Measurements from ENCODE around the gene HCCS. TPM values are rescaled to one million over a fixed set of nuclear protein-coding genes. Genes with fewer than 3 reads are reported as not detected.

HCCS gene
- total and polyA plus RNA-seq, 2 donors (not counting 3 experiments of a cell fraction or from before 2014, with no cell fraction given) = 16.9 to 39.3 TPM

DNA sequence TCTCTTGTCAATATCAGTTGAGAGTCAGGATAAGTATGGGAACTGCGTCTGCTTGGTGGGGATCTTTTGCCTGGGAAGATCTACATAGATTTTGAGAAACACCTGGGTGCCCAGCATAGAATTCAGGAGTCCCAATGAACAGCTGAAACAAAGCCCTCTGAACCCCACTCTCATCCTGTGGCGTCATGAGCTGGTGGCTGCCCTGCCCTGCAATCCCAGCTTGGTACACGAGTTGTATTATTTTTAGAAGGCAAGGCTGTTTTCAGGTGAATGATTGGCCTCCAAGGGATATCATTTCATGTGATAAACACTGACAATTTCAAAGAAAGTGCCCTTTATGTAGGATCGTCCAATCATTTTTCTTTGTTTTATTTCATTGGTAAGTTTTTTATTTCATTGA is 60.8 kb downstream of the HCCS start:
- H3K27ac ChIP-seq (ENCODE audit: insufficient read depth, low read depth, low read length) = no peak overlapping the region
- no peaks in the 10 kb centered on the region for H3K36me3 ChIP-seq (ENCODE audit: control insufficient read depth in 2 of 2, extremely low read depth in 1 of 2, insufficient read depth in 2 of 2, low read length in 2 of 2)
- CTCF ChIA-PET = no interaction called here
- no peaks in the 10 kb centered on the region for H3K9me3 ChIP-seq (replicated peaks; ENCODE audit: control insufficient read depth, insufficient read depth, low read length)
- H4K20me1 ChIP-seq (replicated peaks; ENCODE audit: control insufficient read depth, extremely low read depth, insufficient read depth, low read length) = no peaks in the 10 kb centered on the region
- no peak for DNase-seq (ENCODE audit: low read depth, low spot score)
- POLR2A ChIA-PET = no interaction called here
- no peaks in the 10 kb centered on the region for H3K27me3 ChIP-seq (ENCODE audit: control insufficient read depth in 2 of 2, insufficient read depth in 2 of 2, low read length in 2 of 2)
- no peak for TF ChIP-seq JUN (IDR thresholded peaks at IDR 0.05; ENCODE audit: borderline replicate concordance, insufficient read depth, insufficient read length, low read depth)
- TF ChIP-seq MYC (IDR thresholded peaks at IDR 0.05; ENCODE audit: low read depth, low read length) = no peak
- TF ChIP-seq, protein P1, sequence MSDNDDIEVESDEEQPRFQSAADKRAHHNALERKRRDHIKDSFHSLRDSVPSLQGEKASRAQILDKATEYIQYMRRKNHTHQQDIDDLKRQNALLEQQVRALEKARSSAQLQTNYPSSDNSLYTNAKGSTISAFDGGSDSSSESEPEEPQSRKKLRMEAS (IDR thresholded peaks at IDR 0.05; ENCODE audit: insufficient read depth, insufficient read length) = no peak
- TF ChIP-seq, protein P2, sequence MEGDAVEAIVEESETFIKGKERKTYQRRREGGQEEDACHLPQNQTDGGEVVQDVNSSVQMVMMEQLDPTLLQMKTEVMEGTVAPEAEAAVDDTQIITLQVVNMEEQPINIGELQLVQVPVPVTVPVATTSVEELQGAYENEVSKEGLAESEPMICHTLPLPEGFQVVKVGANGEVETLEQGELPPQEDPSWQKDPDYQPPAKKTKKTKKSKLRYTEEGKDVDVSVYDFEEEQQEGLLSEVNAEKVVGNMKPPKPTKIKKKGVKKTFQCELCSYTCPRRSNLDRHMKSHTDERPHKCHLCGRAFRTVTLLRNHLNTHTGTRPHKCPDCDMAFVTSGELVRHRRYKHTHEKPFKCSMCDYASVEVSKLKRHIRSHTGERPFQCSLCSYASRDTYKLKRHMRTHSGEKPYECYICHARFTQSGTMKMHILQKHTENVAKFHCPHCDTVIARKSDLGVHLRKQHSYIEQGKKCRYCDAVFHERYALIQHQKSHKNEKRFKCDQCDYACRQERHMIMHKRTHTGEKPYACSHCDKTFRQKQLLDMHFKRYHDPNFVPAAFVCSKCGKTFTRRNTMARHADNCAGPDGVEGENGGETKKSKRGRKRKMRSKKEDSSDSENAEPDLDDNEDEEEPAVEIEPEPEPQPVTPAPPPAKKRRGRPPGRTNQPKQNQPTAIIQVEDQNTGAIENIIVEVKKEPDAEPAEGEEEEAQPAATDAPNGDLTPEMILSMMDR (IDR thresholded peaks at IDR 0.05; ENCODE audit: extremely low read depth in 1 of 2, insufficient read depth in 1 of 2, low read depth in 1 of 2, low read length in 2 of 2) = no peak
- no peak for TF ChIP-seq POLR2A (IDR thresholded peaks at IDR 0.05; ENCODE audit: low read depth, low read length)
- TF ChIP-seq GATA2 (IDR thresholded peaks at IDR 0.05; ENCODE audit: insufficient read depth, insufficient read length, low read depth, low read length) = no peak
- TF ChIP-seq EZH2 (IDR thresholded peaks at IDR 0.05; ENCODE audit: borderline replicate concordance, low read depth, low read length, severe bottlenecking) = no peak
- no peak for TF ChIP-seq FOS (IDR thresholded peaks at IDR 0.05; ENCODE audit: borderline replicate concordance, insufficient read depth, low read length)
- TF ChIP-seq POLR2AphosphoS5 (IDR thresholded peaks at IDR 0.05; ENCODE audit: insufficient read depth, low read depth, low read length) = no peak
- intact Hi-C loops (cut with micrococcal nuclease) (no loop called here), dilution Hi-C loops (cut with MboI; ENCODE audit: extremely low pct_ligation_motif_present, low sequenced_read_pairs) (no loop called here)
- H2AFZ ChIP-seq (ENCODE audit: low read depth, low read length) = no peak overlapping the region
- no peak for FAIRE-seq
- H3K9ac ChIP-seq (replicated peaks; ENCODE audit: extremely low read depth, insufficient read depth, low read length) = no peak overlapping the region
- no peaks in the 10 kb centered on the region for H3K9me1 ChIP-seq (replicated peaks; ENCODE audit: control insufficient read depth, extremely low read depth, insufficient read depth, low read length)
- no peaks in the 10 kb centered on the region for H3K79me2 ChIP-seq (ENCODE audit: control insufficient read depth, insufficient read depth, low read length)
- BruUV-seq (replicated peaks) = no TSS peak
- H3K4me3 ChIP-seq (replicated peaks in 1 of 3; ENCODE audit: insufficient read depth in 1 of 3, low read depth in 1 of 3, low read length in 3 of 3) = no peak overlapping the region
- no peaks in the 10 kb centered on the region for H3K4me1 ChIP-seq (ENCODE audit: control insufficient read depth, extremely low read depth, insufficient read depth, low read length)
- no peak overlapping the region for H3K4me2 ChIP-seq (ENCODE audit: insufficient read depth, low read length)

Data from endothelial cell of umbilical vein (primary cell).